COR-L47 (cell line): ENCODE results near the gene PRRG1.
"Not testable (repeated sequence)": the region's sequence is repeated elsewhere in the genome, so short reads cannot be mapped to it uniquely, and the experiment has no call there.

Experiments
- DNase-seq: peaks from one replicate; lab custom pipeline; 2025; lab: John Stamatoyannopoulos, UW

Gene PRRG1

GRCh38 chrX:37378830-37379229 lies 29.7 kb downstream of the PRRG1 start:
- no peak for DNase-seq

- no peak for DNase-seq
These were observed 31.1 kb downstream of the PRRG1 start for GRCh38 chrX:37380256-37380655.

DNA sequence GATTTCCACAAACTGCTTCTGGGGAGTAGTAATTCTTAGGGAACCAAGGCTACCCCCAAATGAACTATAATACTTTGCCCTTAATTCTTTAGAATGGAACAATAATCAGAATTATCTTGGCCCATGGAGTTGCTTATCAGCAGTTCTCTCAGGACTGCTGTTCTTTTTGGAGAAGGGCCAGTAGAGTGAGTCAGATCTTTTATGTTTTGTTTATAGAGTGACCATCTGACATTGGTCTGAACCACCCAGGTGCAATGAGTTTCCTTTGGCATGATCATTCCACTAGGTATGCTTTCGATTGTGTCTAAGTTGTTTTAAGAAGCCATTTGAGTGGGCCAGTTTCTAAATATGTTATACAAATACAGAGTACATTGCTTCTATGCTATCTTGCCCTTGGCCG lies 31.8 kb downstream of the PRRG1 start:
- DNase-seq: no peak

DNA sequence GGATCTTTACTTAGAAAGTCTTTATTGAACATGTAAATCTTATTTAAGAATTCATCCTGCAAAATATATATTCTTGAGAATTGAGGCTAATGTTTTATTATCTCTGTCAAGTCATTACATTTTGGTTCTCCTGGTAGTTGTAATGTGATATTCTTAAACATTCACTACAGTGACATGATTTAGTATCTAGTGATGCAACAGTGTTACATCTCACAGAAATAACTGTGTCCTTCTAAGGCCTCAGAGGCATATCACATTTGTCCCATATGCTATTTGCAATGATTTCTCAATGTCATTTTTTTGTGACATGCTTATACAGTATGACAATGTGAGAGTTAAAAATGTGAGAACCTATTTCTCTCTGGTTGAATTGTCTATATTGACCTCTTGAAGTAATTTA lies 34.1 kb downstream of the PRRG1 start:
- DNase-seq: no peak

DNA sequence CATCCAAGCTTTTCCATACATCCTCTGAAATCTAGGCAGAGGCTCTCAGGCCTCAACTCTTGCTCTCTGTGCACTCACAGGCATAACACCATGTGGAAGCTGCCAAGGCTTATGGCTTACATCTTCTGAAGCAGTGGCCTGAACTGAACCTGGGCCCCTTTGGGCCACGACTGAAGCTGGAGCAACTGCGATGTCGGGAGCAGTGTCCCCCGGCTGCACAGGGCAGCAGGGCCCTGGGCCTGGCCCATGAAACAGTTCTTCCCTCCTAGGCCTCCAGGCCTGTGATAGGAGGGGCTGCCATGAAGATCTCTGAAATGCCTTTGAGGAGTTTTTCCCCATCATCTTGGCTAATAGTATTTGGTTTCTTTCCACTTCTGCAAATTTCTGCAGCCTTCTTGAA lies 39.2 kb downstream of the PRRG1 start:
- DNase-seq: no peak

DNA sequence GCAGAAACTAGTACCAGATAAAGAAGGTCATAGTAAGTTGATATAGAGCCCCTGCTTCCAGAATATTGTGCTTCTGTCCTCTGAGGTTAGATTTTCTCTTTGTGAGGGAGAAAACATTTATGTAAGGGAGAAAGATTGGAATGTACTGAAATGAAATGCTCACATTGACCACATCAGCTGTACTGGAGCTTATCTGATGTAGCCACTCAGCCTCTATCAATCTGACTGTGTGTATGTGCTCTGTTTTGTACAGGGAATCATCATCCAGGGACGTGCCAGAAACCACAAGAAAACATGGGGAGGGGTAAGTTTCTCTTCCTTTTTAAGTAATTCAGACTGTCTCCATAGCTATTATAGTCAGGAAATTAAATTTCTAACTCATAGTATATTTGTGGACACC lies 56.8 kb downstream of the PRRG1 start:
- no peak for DNase-seq

- DNase-seq: no peak
These were observed 58.6 kb downstream of the PRRG1 start for GRCh38 chrX:37407736-37408135.

GRCh38 chrX:37409278-37409677 lies 60.1 kb downstream of the PRRG1 start:
- DNase-seq: no peak

DNA sequence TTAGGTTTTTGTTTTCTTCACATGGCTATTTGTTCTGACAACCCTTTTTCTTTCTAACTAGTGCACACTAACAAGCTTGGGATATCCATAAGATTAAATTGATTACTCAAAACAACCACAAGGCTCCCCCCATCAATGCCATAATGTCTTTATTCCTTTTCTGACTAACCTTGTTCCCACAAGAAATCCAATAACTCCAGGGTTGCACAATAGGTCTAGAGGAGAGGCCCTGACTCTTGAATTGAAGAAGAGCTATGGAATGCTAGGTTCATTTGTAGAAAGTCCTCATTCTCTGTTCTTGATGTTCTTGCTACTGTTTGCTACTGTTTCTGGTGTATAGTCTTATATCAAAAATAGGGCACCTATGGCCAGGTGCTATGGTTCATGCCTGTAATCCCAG lies 71.0 kb downstream of the PRRG1 start:
- DNase-seq: no peak

- no peak for DNase-seq
These were observed 71.6 kb downstream of the PRRG1 start for GRCh38 chrX:37420756-37421155.

- no peak for DNase-seq
These were observed 74.9 kb downstream of the PRRG1 start for GRCh38 chrX:37424000-37424429.

GRCh38 chrX:37425370-37425769 lies 76.2 kb downstream of the PRRG1 start:
- no peak for DNase-seq

GRCh38 chrX:37428962-37429361 lies 79.8 kb downstream of the PRRG1 start:
- not testable (repeated sequence) for DNase-seq

DNA sequence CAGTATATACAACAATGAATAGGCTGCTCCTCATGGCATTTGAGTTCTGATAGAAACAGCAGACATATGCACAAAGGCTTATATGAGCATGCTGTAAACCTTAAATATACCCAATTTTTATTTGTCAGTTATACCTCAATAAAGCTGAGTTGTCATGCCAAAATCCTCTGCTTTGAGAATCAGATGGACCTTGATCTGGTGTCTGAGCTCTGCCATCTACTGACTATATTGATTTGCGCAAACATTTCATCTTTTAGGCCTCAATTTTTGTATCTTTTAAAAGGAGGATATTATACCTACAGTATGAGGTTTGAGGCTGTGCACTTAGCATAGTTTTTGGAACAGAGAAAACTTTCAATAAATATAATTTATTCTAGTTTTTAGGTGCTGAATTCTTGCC lies 85.2 kb downstream of the PRRG1 start:
- DNase-seq: no peak

DNA sequence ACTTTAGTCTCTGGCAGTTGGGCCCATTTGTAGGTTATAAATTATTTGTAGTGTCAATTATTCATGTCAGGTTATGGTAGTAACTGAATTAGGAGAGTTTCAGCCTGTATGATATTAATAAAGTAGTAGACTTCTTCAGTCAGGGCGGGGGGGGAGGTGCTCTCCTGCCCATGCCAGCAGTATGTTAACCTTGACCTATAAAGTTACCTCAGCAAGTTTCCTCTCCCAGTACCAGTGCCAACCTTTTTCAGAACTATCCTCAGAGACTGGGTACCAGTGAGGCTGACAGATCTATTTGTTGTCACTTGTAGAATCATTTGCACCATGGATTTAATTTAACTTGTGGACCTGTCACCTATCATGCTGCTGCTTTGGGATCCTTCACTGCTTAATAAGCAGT lies 88.0 kb downstream of the PRRG1 start:
- DNase-seq: no peak

DNA sequence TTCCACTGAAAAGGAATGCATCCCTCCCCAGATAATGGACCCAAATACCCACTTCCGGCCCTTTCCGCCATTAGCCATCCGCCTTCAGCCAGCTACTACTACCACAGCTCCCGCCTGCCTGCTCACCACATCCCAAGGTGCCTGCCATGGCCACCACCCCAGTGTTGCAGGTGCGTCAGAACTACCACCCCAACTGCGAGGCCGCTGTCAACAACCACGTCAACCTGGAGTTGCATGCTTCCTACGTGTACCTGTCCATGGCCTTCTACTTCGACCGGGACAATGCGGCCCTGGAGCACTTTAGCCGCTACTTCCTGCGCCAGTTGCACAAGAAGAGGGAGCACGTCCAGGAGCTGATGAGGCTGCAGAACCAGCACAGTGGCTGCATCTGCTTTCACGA lies 92.2 kb downstream of the PRRG1 start:
- DNase-seq: no peak

- DNase-seq: no peak
These were observed 96.0 kb downstream of the PRRG1 start for GRCh38 chrX:37445182-37445581.

DNA sequence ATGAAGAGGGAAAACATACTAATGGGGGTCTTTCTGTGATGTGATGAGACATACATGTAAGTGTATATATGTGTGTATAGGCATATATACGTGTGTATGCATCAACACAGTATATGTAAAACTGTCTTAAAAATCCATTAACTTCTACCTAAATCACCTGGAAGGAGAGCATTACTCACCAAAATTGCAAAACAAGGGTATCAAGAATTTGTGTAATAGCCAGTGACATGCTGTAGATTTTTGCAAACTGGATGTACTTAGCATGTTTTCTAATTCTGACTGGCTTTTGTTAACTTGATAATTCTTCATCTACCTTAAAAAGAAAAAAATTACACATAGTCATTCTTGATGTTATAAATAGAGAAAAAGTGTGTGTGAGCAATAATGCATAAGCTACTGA lies 104.7 kb downstream of the PRRG1 start:
- no peak for DNase-seq

- no peak for DNase-seq
These were observed 105.5 kb downstream of the PRRG1 start for GRCh38 chrX:37454537-37455285.

DNA sequence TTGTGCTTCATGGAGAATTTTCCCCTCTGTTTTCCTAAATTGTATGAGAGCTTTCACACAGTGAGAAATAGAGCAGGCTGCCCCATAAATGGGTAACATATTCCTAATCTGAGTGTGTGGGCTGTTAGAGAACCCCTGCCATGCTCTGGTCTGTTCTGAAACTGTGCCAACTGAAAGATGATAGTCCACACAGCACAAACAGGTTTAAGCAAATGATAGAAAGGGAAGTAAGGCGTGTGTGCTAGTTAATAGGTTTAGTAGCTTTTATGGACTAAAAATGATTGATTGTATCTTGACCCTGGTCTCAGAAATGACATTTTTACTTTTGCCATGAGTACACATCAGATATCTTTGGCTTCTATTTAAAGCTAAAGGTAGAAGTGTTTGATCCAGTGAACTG lies 106.2 kb downstream of the PRRG1 start:
- DNase-seq: no peak

GRCh38 chrX:37460285-37460684 lies 111.1 kb downstream of the PRRG1 start:
- not testable (repeated sequence) for DNase-seq

- DNase-seq: no peak
These were observed 113.2 kb downstream of the PRRG1 start for GRCh38 chrX:37462346-37462745.

GRCh38 chrX:37468124-37468739 lies 119.1 kb downstream of the PRRG1 start:
- no peak for DNase-seq

GRCh38 chrX:37470711-37471110 lies 121.5 kb downstream of the PRRG1 start:
- DNase-seq: no peak
